Tibial artery (tissue), 4 donors: ENCODE data around the gene NEU2.
"Not testable (repeated sequence)": the region's sequence is repeated elsewhere in the genome, so short reads cannot be mapped to it uniquely, and the experiment has no call there.

Experiments
- DNase-seq, 2 donors: peaks; one replicate each; pipeline ENCODE4 v3.0.0-alpha.2; 2019
- H3K27ac ChIP-seq, 2 donors: fragments of 200-600 bp; sonication (generic) in 1 of 2; 1 replicate in 1 of 2; 2 replicates in 1 of 2; pipeline ENCODE4 v1.5.1; 2018 to 2019; ENCODE audit warnings: mild to moderate bottlenecking in 1 of 2
- H3K27me3 ChIP-seq, 2 donors: fragments of 200-600 bp; sonication (generic) in 1 of 2; one replicate each; pipeline versions ENCODE4 v1.5.1 to v1.6.0; 2016 to 2019
- H3K36me3 ChIP-seq, 3 donors: fragments of 200-600 bp; sonication (generic) in 2 of 3; one replicate each; pipeline ENCODE4 v1.5.1; 2016 to 2019; ENCODE audit warnings: mild to moderate bottlenecking in 2 of 3
- H3K4me1 ChIP-seq, 4 donors: fragments of 200-600 bp; sonication (generic) in 2 of 4; 1 replicate in 3 of 4; 2 replicates in 1 of 4; pipeline ENCODE4 v1.5.1; 2016 to 2019
- H3K4me3 ChIP-seq, 2 donors: fragments of 200-600 bp; sonication (generic) in 1 of 2; 1 replicate in 1 of 2; 2 replicates in 1 of 2; pipeline ENCODE4 v1.5.1; 2018 to 2019; ENCODE audit warnings: mild to moderate bottlenecking in 2 of 2
- H3K9me3 ChIP-seq, 3 donors: fragments of 200-600 bp; sonication (generic) in 1 of 3; one replicate each; pipeline ENCODE4 v1.5.1; 2016 to 2019
- intact Hi-C: fragments of 100-400 bp; cut with DNase I; formaldehyde crosslinking; loops from one replicate; pipeline ENCODE4 v1.15.0; 2023; ENCODE audit warnings: low total_unique reads
- TF ChIP-seq, protein P1 (sequence below), 2 experiments: fragments of 200-600 bp in 1 of 2; fragments of 450-650 bp in 1 of 2; IDR thresholded peaks; one replicate each; pipeline ENCODE4 v1.5.1; 2017 to 2019; ENCODE audit warnings: antibody characterized with exemption in 2 of 2, mild to moderate bottlenecking in 1 of 2, moderate library complexity in 1 of 2

Gene NEU2

DNA sequence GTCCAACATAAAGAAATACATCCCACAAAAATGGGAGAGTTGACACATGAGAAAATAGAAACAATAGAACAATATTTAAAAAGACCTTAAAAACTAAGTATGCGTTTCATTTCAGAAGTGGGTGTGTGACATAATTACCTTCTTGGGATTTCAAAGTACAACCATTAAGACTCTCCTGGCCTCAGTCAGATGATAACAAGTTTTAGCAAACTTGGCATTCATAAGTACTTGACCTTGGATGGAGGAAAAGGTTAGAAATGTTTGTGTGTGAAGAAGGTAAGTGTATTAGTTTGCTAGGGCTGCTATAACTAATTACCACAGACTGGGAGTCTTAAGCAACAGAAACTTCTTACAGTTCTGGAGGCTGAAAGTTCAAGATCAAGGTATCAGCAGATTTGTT, 14.5 kb upstream of the NEU2 start:
- intact Hi-C loops, result no loop called here
- Histone ChIP-seq H3K27me3 (no peaks in the 10 kb centered on the region), H3K4me1 (no peaks in the 10 kb centered on the region), H3K9me3 (peaks cover 0 to 9% (median 3%) of the 10 kb centered on the region in 3 donors), H3K4me3 (no peak overlapping the region), H3K27ac (no peak overlapping the region), H3K36me3 (no peaks in the 10 kb centered on the region)
- TF ChIP-seq, protein P1, sequence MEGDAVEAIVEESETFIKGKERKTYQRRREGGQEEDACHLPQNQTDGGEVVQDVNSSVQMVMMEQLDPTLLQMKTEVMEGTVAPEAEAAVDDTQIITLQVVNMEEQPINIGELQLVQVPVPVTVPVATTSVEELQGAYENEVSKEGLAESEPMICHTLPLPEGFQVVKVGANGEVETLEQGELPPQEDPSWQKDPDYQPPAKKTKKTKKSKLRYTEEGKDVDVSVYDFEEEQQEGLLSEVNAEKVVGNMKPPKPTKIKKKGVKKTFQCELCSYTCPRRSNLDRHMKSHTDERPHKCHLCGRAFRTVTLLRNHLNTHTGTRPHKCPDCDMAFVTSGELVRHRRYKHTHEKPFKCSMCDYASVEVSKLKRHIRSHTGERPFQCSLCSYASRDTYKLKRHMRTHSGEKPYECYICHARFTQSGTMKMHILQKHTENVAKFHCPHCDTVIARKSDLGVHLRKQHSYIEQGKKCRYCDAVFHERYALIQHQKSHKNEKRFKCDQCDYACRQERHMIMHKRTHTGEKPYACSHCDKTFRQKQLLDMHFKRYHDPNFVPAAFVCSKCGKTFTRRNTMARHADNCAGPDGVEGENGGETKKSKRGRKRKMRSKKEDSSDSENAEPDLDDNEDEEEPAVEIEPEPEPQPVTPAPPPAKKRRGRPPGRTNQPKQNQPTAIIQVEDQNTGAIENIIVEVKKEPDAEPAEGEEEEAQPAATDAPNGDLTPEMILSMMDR (IDR thresholded peaks at IDR 0.05), result no peak
- DNase-seq, result no peak

DNA sequence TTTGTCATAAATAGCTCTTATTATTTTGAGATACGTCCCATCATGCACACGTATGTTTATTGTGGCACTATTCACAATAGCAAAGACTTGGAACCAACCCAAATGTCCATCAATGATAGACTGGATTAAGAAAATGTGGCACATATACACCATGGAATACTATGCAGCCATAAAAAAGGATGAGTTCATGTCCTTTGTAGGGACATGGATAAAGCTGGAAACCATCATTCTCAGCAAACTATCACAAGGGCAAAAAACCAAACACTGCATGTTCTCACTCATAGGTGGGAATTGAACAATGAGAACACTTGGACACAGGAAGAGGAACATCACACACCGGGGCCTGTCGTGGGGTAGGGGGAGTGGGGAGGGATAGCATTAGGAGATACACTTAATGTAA, 12.9 kb upstream of the NEU2 start:
- H3K4me1 ChIP-seq, H3K36me3 ChIP-seq, H3K9me3 ChIP-seq, H3K27me3 ChIP-seq, DNase-seq, H3K27ac ChIP-seq, H3K4me3 ChIP-seq, intact Hi-C loops: not testable (repeated sequence)

DNA sequence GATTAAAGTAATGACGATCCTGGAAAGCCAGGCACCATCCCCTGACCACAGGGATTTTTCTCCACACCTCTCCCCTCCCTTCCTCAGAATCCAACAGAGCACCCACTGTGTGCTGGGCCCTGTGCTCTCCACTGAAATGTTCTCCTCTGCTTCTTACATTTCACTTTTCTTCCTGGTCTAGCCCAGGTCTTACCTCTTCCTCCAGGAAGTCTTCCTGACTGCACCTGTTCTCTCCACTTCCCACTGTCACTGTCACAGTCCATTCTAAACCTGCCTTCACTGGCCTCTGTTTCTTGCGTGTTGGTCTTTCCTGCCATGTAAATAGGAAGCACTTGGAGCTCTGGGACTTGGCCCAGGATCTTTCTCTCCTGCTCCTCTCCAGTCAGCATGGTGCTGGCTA, 12.0 kb upstream of the NEU2 start:
- intact Hi-C loops, result no loop called here
- Histone ChIP-seq H3K4me3 (no peak overlapping the region), H3K27me3 (no peaks in the 10 kb centered on the region), H3K36me3 (no peaks in the 10 kb centered on the region), H3K4me1 (no peaks in the 10 kb centered on the region), H3K27ac (no peak overlapping the region), H3K9me3 (peaks cover 0 to 9% (median 3%) of the 10 kb centered on the region in 3 donors)
- no peak for DNase-seq
- TF ChIP-seq, protein P1 (IDR thresholded peaks at IDR 0.05), result no peak

DNA sequence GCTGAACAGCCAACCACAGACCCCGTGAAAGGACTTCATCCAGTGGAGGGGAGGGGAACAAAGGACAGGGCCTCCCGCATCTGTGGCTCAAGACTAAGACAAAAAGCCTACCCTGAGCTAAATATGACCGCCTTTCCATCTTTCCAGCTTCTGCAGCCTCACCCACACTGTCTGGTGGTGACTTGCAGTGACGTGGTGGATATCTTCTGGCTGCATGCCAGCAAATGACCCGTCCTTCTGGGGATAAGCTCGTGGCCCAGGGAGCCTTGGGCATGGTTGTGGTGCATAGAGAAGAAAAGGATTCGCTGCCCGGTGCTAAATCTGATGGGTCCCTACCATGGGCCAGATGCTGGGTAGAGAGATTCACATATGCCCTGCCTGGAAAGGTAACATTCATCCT, 10.7 kb upstream of the NEU2 start:
- H3K36me3 ChIP-seq, result no peaks in the 10 kb centered on the region
- TF ChIP-seq, protein P1 (IDR thresholded peaks at IDR 0.05), result no peak
- intact Hi-C loops, result no loop called here
- no peak overlapping the region for H3K27ac ChIP-seq
- no peak for DNase-seq
- no peak overlapping the region for H3K4me3 ChIP-seq
- H3K27me3 ChIP-seq, result no peaks in the 10 kb centered on the region
- peaks cover 0 to 11% (median 3%) of the 10 kb centered on the region in 4 donors for H3K4me1 ChIP-seq
- peaks cover 0 to 9% (median 3%) of the 10 kb centered on the region in 3 donors for H3K9me3 ChIP-seq

DNA sequence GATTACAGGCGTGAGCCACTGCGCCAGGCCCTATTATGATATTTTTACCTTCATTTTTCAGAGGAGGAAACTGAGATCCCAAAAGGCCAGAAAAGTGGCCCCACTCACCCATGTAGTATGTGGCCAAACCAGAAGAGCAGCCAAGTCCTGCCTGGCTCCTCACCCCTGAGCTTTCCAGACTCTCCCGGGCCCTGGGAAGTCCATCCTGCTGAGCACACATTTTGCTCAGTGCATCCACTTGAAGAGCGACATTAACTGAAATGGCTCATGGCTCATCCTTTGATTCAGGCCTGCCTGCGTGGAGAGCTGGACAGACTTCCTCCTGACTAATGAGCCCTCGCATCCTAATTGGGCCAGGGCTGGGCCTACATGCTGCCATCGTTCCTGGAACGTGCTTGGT, 9.9 kb upstream of the NEU2 start:
- Histone ChIP-seq H3K36me3 (no peaks in the 10 kb centered on the region), H3K27me3 (no peaks in the 10 kb centered on the region), H3K4me1 (peaks cover 0 to 13% (median 3%) of the 10 kb centered on the region in 4 donors), H3K4me3 (no peak overlapping the region), H3K27ac (no peak overlapping the region), H3K9me3 (peaks cover 0 to 7% (median 1%) of the 10 kb centered on the region in 3 donors)
- TF ChIP-seq, protein P1 (IDR thresholded peaks at IDR 0.05), result no peak
- intact Hi-C loops, result no loop called here
- no peak for DNase-seq

DNA sequence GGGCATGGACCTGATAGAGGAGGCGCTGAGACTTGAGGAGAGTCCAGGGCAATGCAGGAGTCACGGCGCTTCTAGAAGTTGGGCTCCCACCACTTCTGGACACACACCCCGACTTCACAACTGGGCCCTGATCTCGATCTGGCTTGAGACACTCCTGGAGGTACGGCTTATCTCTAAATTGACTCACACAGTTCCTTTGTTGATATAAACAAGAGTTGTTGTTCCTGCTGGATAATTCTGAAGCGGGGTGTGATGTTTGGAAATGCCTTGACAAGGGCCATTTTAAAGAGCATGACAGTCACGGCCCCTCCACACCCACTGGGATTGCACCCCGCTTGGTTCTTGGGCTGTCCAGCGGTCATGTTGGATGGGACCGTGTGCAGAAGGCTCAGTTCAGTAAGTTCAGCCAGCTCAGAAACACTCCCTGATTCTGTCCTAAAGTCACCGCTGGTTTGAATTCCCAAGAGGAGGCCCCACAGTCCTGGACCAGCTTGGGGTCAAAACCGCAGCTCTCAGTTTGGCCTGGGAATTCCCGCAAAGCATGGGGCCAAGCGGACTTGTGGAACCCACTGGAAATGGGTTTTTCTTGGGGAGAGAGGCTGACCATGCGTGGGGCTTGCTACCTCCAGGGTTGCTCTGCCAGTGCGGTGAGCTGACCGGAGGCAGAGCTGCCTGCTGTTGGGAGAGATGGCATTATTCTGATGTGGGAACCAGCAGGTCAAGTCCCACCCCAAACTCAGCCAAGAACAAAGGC, 9.3 kb upstream of the NEU2 start:
- intact Hi-C loops, result no loop called here
- H3K9me3 ChIP-seq, result peaks cover 0 to under 1% (median 0%) of the 10 kb centered on the region in 3 donors
- no peak for DNase-seq
- no peaks in the 10 kb centered on the region for H3K36me3 ChIP-seq
- H3K27ac ChIP-seq, result no peak overlapping the region
- TF ChIP-seq, protein P1 (IDR thresholded peaks at IDR 0.05), result no peak
- no peak overlapping the region for H3K4me3 ChIP-seq
- peaks cover 0 to 13% (median 3%) of the 10 kb centered on the region in 4 donors for H3K4me1 ChIP-seq
- H3K27me3 ChIP-seq, result no peaks in the 10 kb centered on the region
